ENCODE data around the gene RP2. TPM values are rescaled to one million over a fixed set of nuclear protein-coding genes. Genes with fewer than 3 reads are reported as not detected.

The RP2 gene
- total RNA-seq: 24.6 and 27.2 TPM in 2 replicates

DNA sequence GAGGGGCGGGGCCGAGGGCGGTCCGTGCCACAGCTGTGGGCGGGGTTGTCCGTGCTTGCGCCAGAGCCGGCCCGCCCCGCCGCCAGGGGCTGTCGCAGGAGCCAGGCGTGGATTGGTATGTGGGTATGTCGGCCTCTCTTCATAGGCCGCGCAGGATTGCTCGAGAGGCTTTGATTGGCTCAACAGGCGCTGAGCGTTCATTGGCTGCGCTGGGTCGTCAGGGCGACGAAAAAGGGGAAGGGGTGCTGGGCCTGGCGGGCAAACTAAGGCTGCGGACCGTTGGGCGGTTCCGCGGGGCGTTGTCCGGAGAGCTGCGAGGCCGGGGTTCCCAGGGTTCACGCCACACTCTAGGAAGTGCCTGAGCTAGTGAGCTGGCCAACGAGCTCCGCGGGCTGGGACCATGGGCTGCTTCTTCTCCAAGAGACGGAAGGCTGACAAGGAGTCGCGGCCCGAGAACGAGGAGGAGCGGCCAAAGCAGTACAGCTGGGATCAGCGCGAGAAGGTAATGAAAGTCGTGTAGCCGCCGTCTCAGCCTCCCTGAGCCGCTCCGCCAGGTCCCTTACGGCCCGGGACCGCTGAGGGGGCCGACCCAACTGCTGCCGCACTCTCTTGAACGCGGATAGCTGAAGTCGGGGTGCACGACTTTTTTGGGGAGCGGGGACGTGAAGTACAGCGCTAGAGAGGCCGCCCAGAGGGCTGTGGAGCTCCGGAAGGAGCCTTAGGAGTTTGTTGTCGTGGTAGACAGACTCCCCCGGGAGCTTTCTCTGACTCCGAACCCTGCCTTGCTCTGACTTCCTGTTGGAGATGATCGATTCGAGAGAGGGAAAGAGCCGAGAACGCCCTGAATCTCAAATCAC is at the start of gene RP2:
TSS of gene RP2 (plus strand) at position 343 of the 857 bp plus-strand sequence. CDS start at position 401, 58 bp downstream.

DNA sequence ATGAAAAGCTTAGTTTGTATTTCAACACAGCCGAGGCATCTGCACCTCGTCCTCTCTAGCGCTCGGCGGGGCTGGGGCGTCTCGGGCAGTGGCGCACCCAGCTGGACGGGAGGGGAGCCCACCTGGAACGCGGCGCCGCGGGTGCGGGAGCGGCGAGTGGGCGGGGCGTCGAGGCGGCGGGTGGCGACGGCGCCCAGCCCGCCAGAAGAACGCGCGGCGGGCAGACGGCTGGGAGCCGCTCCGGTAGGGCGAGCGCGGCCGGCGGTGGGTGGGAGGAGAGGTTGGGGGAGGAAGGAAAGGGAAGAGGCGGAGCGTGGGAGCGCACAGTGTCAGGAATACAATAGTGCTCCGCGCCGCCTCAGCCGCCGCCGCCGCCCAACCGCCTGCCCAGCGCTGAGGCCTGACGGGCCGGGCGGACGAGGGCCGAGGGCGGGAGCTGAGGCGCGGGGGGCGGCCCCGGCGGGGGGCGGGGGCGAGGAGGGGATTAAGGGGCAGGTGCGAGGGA is 75.3 kb downstream of the RP2 start, which contains the start of gene JADE3:
TSS of gene JADE3 (plus strand) at position 324 of the 505 bp plus-strand sequence. CDS start 72,474 bp downstream, outside the sequence.

Other genes starting within 250 kb of the RP2 start
- 69.8 and 158 TPM in 2 replicates for gene SLC9A7, start 77.9 kb upstream of the RP2 start, total RNA-seq
- 6.2 and 7.2 TPM in 2 replicates for gene JADE3, start 75.4 kb downstream of the RP2 start, total RNA-seq
- 0.65 and 1.5 TPM in 2 replicates for gene RGN, start 241.4 kb downstream of the RP2 start, total RNA-seq